H1 (cell line): Measurements from ENCODE around the gene GABBR1. TPM values are rescaled to one million over a fixed set of nuclear protein-coding genes. Genes with fewer than 3 reads are reported as not detected.

ENCODE experiments used
- CTCF ChIA-PET: fragments of 300-600 bp; sonication (Branson Sonifier 250); formaldehyde crosslinking; loops from one replicate; lab custom pipeline; 2021; ENCODE audit not compliant: partially characterized antibody; lab: Charles Lee
- POLR2A ChIA-PET: fragments of 300-600 bp; sonication (Branson Sonifier 250); formaldehyde crosslinking; loops from one replicate; lab custom pipeline; 2021; ENCODE audit warnings: inconsistent platforms; ENCODE audit not compliant: partially characterized antibody; lab: Charles Lee
- DNase-seq, 2 experiments: peaks; one replicate each; pipeline versions ENCODE4 v3.0.0 to v3.0.0-alpha.2; 2010 to 2022; ENCODE audit warnings: low spot score in 2 of 2, low read depth in 1 of 2, mixed read lengths in 1 of 2
- FAIRE-seq: peaks from 2 replicates; lab custom pipeline; 2011; peaks lifted over from hg19 to GRCh38; lab: Jason Lieb, UNC
- H2AFZ ChIP-seq: 2 replicates; pipeline ENCODE4 v1.8.1; 2012; ENCODE audit warnings: low read length, inconsistent platforms
- H2AK5ac ChIP-seq: 2 replicates; pipeline ENCODE4 v1.6.1; 2013; ENCODE audit warnings: low read depth, low read length
- H2BK120ac ChIP-seq: replicated peaks from 2 replicates; pipeline ENCODE3; 2013; ENCODE audit warnings: low read depth, low read length, inconsistent platforms
- H2BK12ac ChIP-seq: 2 replicates; pipeline ENCODE4 v1.6.1; 2013; ENCODE audit warnings: low read depth, low read length
- H2BK15ac ChIP-seq: 2 replicates; pipeline ENCODE4 v1.6.1; 2013; ENCODE audit warnings: low read length
- H2BK20ac ChIP-seq: 2 replicates; pipeline ENCODE4 v1.6.1; 2013; ENCODE audit warnings: low read length
- H2BK5ac ChIP-seq: 2 replicates; pipeline ENCODE4 v1.6.1; 2013; ENCODE audit warnings: low read depth, low read length
- H3K14ac ChIP-seq: 2 replicates; pipeline ENCODE4 v1.6.1; 2013; ENCODE audit warnings: inconsistent platforms; ENCODE audit not compliant: insufficient read length
- H3K18ac ChIP-seq: 2 replicates; pipeline ENCODE4 v1.6.1; 2013; ENCODE audit warnings: low read length; ENCODE audit errors: extremely low read depth
- H3K23ac ChIP-seq: 2 replicates; pipeline ENCODE4 v1.6.1; 2013; ENCODE audit warnings: inconsistent platforms; ENCODE audit not compliant: insufficient read length
- H3K23me2 ChIP-seq: 2 replicates; pipeline ENCODE4 v1.6.1; 2013; ENCODE audit warnings: low read depth, low read length
- H3K27ac ChIP-seq: 2 replicates; pipeline ENCODE4 v1.6.1; 2011; ENCODE audit warnings: low read depth, low read length, inconsistent platforms
- H3K27me3 ChIP-seq, 4 experiments: replicated peaks in 1 of 4; 1 replicate in 1 of 4; 2 replicates in 3 of 4; pipeline versions ENCODE4 v1.6.1 to v1.8.1; 2011 to 2013; ENCODE audit warnings: low read length in 3 of 4, mild to moderate bottlenecking in 3 of 4, inconsistent platforms in 2 of 4, mixed read lengths in 2 of 4, moderate library complexity in 1 of 4; ENCODE audit not compliant: control insufficient read depth in 3 of 4, insufficient read depth in 3 of 4; ENCODE audit errors: extremely low read depth in 1 of 4
- H3K36me3 ChIP-seq, 4 experiments: 2 replicates each; pipeline versions ENCODE4 v1.6.1 to v1.8.1; 2011 to 2013; ENCODE audit warnings: mild to moderate bottlenecking in 4 of 4, low read length in 3 of 4, moderate library complexity in 2 of 4, control low read depth in 1 of 4, inconsistent platforms in 1 of 4; ENCODE audit not compliant: insufficient read depth in 4 of 4, control insufficient read depth in 2 of 4
- H3K4ac ChIP-seq: replicated peaks from 2 replicates; pipeline ENCODE3; 2013; ENCODE audit warnings: low read length, low read depth, mixed read lengths, inconsistent platforms; ENCODE audit not compliant: insufficient read length
- H3K4me1 ChIP-seq, 4 experiments: replicated peaks in 1 of 4; 1 replicate in 1 of 4; 2 replicates in 3 of 4; pipeline versions ENCODE4 v1.6.1 to v1.8.1; 2011 to 2013; ENCODE audit warnings: low read length in 3 of 4, inconsistent platforms in 2 of 4, mixed read lengths in 1 of 4; ENCODE audit not compliant: insufficient read depth in 4 of 4, control insufficient read depth in 3 of 4
- H3K4me2 ChIP-seq, 2 experiments: 2 replicates each; pipeline versions ENCODE4 v1.6.1 to v1.8.1; 2011 to 2013; ENCODE audit warnings: low read depth in 2 of 2, low read length in 2 of 2, control low read depth in 1 of 2, inconsistent platforms in 1 of 2, mild to moderate bottlenecking in 1 of 2; ENCODE audit not compliant: insufficient read depth in 1 of 2
- H3K4me3 ChIP-seq, 4 experiments: fragments of 200-600, 300-600 bp in 1 of 4; sonication (generic), shearing (Covaris generic), sonication (Bioruptor Twin) in 1 of 4; 2 replicates each; pipeline versions ENCODE4 v1.5.1 to v1.8.1; 2011 to 2016; ENCODE audit warnings: low read length in 4 of 4, low read depth in 3 of 4, control low read depth in 2 of 4, inconsistent platforms in 2 of 4, mild to moderate bottlenecking in 2 of 4, mixed read lengths in 1 of 4, moderate library complexity in 1 of 4; ENCODE audit not compliant: insufficient read depth in 2 of 4; ENCODE audit errors: extremely low read depth in 1 of 4
- H3K56ac ChIP-seq: replicated peaks from 2 replicates; pipeline ENCODE3; 2013; ENCODE audit warnings: low read depth, mild to moderate bottlenecking, mixed read lengths, low read length, inconsistent platforms; ENCODE audit not compliant: insufficient read length
- H3K79me1 ChIP-seq: 2 replicates; pipeline ENCODE4 v1.6.1; 2013; ENCODE audit warnings: low read depth, low read length, control low read depth
- H3K79me2 ChIP-seq, 2 experiments: 2 replicates each; pipeline versions ENCODE4 v1.6.1 to v1.8.1; 2012 to 2013; ENCODE audit warnings: low read length in 2 of 2, mild to moderate bottlenecking in 2 of 2, inconsistent platforms in 1 of 2; ENCODE audit not compliant: insufficient read depth in 2 of 2, control insufficient read depth in 1 of 2
- H3K9ac ChIP-seq, 4 experiments: replicated peaks in 1 of 4; 1 replicate in 1 of 4; 2 replicates in 3 of 4; pipeline versions ENCODE4 v1.6.1 to v1.8.1; 2011 to 2013; ENCODE audit warnings: low read depth in 3 of 4, low read length in 3 of 4, control low read depth in 2 of 4, mild to moderate bottlenecking in 2 of 4, moderate library complexity in 2 of 4, inconsistent platforms in 1 of 4; ENCODE audit errors: extremely low read depth in 1 of 4
- H3K9me3 ChIP-seq, 2 experiments: 2 replicates each; pipeline versions ENCODE4 v1.6.1 to v1.8.1; 2012 to 2013; ENCODE audit warnings: mild to moderate bottlenecking in 2 of 2, moderate library complexity in 2 of 2, control low read depth in 1 of 2, inconsistent platforms in 1 of 2, low read depth in 1 of 2, low read length in 1 of 2, mixed read lengths in 1 of 2; ENCODE audit not compliant: insufficient read depth in 2 of 2
- H4K20me1 ChIP-seq, 2 experiments: replicated peaks in 1 of 2; 2 replicates each; pipeline versions ENCODE3 to v1.8.1; 2011 to 2013; ENCODE audit warnings: inconsistent platforms in 2 of 2, low read length in 2 of 2, mild to moderate bottlenecking in 1 of 2; ENCODE audit not compliant: insufficient read depth in 2 of 2, control insufficient read depth in 1 of 2
- H4K5ac ChIP-seq: 2 replicates; pipeline ENCODE4 v1.6.1; 2013; ENCODE audit warnings: low read length, low read depth, mixed read lengths, inconsistent platforms; ENCODE audit not compliant: insufficient read length
- H4K8ac ChIP-seq: 2 replicates; pipeline ENCODE4 v1.8.0; 2013; ENCODE audit warnings: mild to moderate bottlenecking, moderate library complexity, low read length, inconsistent platforms; ENCODE audit not compliant: insufficient read depth; ENCODE audit errors: extremely low read depth
- H4K91ac ChIP-seq: replicated peaks from 2 replicates; pipeline ENCODE3; 2013; ENCODE audit warnings: low read length, mixed read lengths, inconsistent platforms; ENCODE audit not compliant: insufficient read length
- CHD2 ChIP-seq: IDR thresholded peaks from 2 replicates; pipeline ENCODE4 v1.6.1; 2012; ENCODE audit warnings: low read length, improper control_type of control experiment
- CTBP2 ChIP-seq: IDR thresholded peaks from 2 replicates; pipeline ENCODE4 v1.7.0; 2011; ENCODE audit warnings: borderline replicate concordance, mild to moderate bottlenecking, moderate library complexity, mixed read lengths, low read length; ENCODE audit not compliant: insufficient read depth, insufficient read length
- EP300 ChIP-seq, 2 experiments: IDR thresholded peaks; 1 replicate in 1 of 2; 2 replicates in 1 of 2; pipeline ENCODE4 v1.6.1; 2011 to 2012; ENCODE audit warnings: low read depth in 2 of 2, low read length in 2 of 2, mild to moderate bottlenecking in 2 of 2, borderline replicate concordance in 1 of 2, inconsistent platforms in 1 of 2, moderate library complexity in 1 of 2
- GTF2F1 ChIP-seq: IDR thresholded peaks from 2 replicates; pipeline ENCODE4 v1.6.1; 2012; ENCODE audit warnings: low read depth, low read length, improper control_type of control experiment, borderline replicate concordance
- NRF1 ChIP-seq: IDR thresholded peaks from 2 replicates; pipeline ENCODE4 v1.6.1; 2011; ENCODE audit warnings: mild to moderate bottlenecking, low read depth, low read length, improper control_type of control experiment
- SAP30 ChIP-seq: fragments of 300-600 bp; sonication (generic); IDR thresholded peaks from 2 replicates; pipeline ENCODE4 v1.7.1; 2012; ENCODE audit warnings: low read length, moderate library complexity, mild to moderate bottlenecking, inconsistent platforms; ENCODE audit not compliant: insufficient read depth, insufficient replicate concordance
- SIN3A ChIP-seq, 2 experiments: IDR thresholded peaks in 1 of 2; conservative IDR thresholded peaks in 1 of 2; 2 replicates each; pipeline ENCODE4 v1.6.1; 2011 to 2012; ENCODE audit warnings: low read length in 2 of 2, improper control_type of control experiment in 1 of 2, low read depth in 1 of 2, mild to moderate bottlenecking in 1 of 2
- SIX5 ChIP-seq: IDR thresholded peaks from 2 replicates; pipeline ENCODE4 v1.6.1; 2011; ENCODE audit warnings: mild to moderate bottlenecking, low read depth, low read length
- WGBS, 2 experiments: shearing (Covaris generic) in 1 of 2; methylation state at CpG; one replicate each; pipeline versions ENCODE4 v1.1.6 to v1.1.7; 2013 to 2015; ENCODE audit warnings: low lambda C conversion rate in 2 of 2, mixed read lengths in 2 of 2, inconsistent platforms in 1 of 2, low coverage in 1 of 2, missing lambda C conversion rate in 1 of 2; ENCODE audit not compliant: insufficient replicate concordance in 2 of 2, insufficient coverage in 1 of 2, insufficient read length in 1 of 2; ENCODE audit errors: extremely low coverage in 1 of 2, missing lambda C conversion rate in 1 of 2; 5-methylcytosine and 5-hydroxymethylcytosine counted together
- polyA plus RNA-seq, 7 experiments: library from polyadenylated mRNA; depleted of rRNA in 3 of 7; stranded (reverse) in 5 of 7; unstranded in 2 of 7; fragments of >200 nt in 5 of 7; fragments of 200-250 nt in 2 of 7; gene quantifications; 1 replicate in 5 of 7; 2 replicates in 1 of 7; 4 replicates in 1 of 7; pipeline versions ENCODE4 v1.2.1 to v1.2.3, GENCODE V29; 2011 to 2013; ENCODE audit warnings: missing spikeins in 2 of 7, mixed read lengths in 2 of 7
- total RNA-seq: library from RNA; stranded (reverse); fragmentation: NEBNext Ultra II Directional; extraction: Animal tissue kit (Norgen Biotek cat#: 25700); gene quantifications from 2 replicates; pipeline ENCODE4 v1.2.1, GENCODE V29; 2021

The GABBR1 gene
- total and polyA plus RNA-seq, 2 of the 8 experiments (the other 6 are each of a cell fraction or from before 2014, with no cell fraction given), result 75.9 to 78.3 TPM

GRCh38 chr6:29529956-29530355, 103.0 kb downstream of the GABBR1 start:
- Histone ChIP-seq H3K79me2 (no peaks in the 10 kb centered on the region), H3K27ac (no peak overlapping the region), H3K56ac (no peak overlapping the region), H2AK5ac (no peak overlapping the region), H2BK20ac (no peak overlapping the region), H2BK12ac (no peak overlapping the region), H3K4me3 (no peak overlapping the region), H4K20me1 (no peaks in the 10 kb centered on the region), H3K23ac (no peak overlapping the region), H3K27me3 (no peaks in the 10 kb centered on the region; a peak in 1 of 7 replicates), H3K9ac (no peak overlapping the region), H2BK5ac (no peak overlapping the region), H3K4me1 (peaks cover 0 to 2% (median 0%) of the 10 kb centered on the region in 4 experiments; a peak in 1 of 7 replicates), H4K91ac (no peak overlapping the region), H3K4ac (no peak overlapping the region), H3K18ac (no peak overlapping the region), H2AFZ (no peak overlapping the region), H3K36me3 (no peaks in the 10 kb centered on the region), H4K8ac (no peak overlapping the region), H3K79me1 (no peaks in the 10 kb centered on the region), H3K9me3 (no peaks in the 10 kb centered on the region), H4K5ac (no peak overlapping the region), H2BK15ac (no peak overlapping the region), H2BK120ac (no peak overlapping the region), H3K23me2 (no peaks in the 10 kb centered on the region), H3K14ac (no peak overlapping the region), H3K4me2 (no peak overlapping the region)
- 82% methylated on average over 3 of the region's 3 CpGs; no CpG with 5 or more reads in 1 of the 2 experiments for WGBS, 2 experiments
- ChIA-PET POLR2A (no interaction called here), CTCF (interaction anchor here (1.6 to 2.4 kb wide), 2 partner anchors 14 to 19 kb away, joined by 5 to 8 read pairs; no protein-coding TSS in a partner anchor)
- TF ChIP-seq SIX5 (no peak), GTF2F1 (no peak), NRF1 (no peak), CHD2 (no peak), SAP30 (no peak), CTBP2 (no peak), SIN3A (conservative IDR thresholded peaks at IDR 0.05 in 1 of 2, IDR thresholded peaks at IDR 0.05 in 1 of 2; ENCODE audit: low read depth in 1 of 2, low read length in 2 of 2) (no peak), EP300 (IDR thresholded peaks at IDR 0.05; ENCODE audit: borderline replicate concordance in 1 of 2, low read depth in 2 of 2, low read length in 2 of 2) (no peak)
- FAIRE-seq (no peak), DNase-seq (peak in 1 of 2 experiments; percentile 4)
